ENCODE data around the gene USP24.

DNA sequence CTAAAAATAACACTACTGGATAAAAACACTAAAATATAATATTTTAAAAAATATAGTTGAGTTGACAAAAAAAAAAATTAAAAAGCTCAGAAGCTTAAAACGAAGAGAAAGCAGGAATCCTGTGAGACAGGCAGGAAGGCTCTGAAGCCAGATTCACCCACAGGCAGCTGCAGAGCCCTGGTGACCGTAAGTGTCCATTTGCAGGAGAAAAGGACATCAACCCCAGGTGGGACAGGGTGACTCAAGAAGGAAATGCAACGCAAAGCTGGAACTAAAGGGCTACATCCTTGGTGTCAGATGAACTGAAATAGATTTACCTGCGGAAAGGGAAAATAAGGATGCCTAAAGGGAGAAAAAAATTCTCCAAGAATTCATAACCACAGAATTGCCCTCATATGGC is 46.8 kb downstream of the USP24 start:
- TF ChIP-seq, protein P1, sequence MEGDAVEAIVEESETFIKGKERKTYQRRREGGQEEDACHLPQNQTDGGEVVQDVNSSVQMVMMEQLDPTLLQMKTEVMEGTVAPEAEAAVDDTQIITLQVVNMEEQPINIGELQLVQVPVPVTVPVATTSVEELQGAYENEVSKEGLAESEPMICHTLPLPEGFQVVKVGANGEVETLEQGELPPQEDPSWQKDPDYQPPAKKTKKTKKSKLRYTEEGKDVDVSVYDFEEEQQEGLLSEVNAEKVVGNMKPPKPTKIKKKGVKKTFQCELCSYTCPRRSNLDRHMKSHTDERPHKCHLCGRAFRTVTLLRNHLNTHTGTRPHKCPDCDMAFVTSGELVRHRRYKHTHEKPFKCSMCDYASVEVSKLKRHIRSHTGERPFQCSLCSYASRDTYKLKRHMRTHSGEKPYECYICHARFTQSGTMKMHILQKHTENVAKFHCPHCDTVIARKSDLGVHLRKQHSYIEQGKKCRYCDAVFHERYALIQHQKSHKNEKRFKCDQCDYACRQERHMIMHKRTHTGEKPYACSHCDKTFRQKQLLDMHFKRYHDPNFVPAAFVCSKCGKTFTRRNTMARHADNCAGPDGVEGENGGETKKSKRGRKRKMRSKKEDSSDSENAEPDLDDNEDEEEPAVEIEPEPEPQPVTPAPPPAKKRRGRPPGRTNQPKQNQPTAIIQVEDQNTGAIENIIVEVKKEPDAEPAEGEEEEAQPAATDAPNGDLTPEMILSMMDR (conservative IDR thresholded peaks at IDR 0.05; ENCODE audit: low read depth, low read length) = no peak
- TF ChIP-seq EZH2phosphoT487 (IDR thresholded peaks at IDR 0.05; ENCODE audit: borderline replicate concordance, low read length) = no peak

All from PC-3 (cell line).